ENCODE measurements around the gene NCKAP5. TPM values are rescaled to one million over a fixed set of nuclear protein-coding genes. Genes with fewer than 3 reads are reported as not detected.

Gene NCKAP5
- total and polyA plus RNA-seq, 4 donors, result 0.57 to 2.8 (median 2.4) TPM

DNA sequence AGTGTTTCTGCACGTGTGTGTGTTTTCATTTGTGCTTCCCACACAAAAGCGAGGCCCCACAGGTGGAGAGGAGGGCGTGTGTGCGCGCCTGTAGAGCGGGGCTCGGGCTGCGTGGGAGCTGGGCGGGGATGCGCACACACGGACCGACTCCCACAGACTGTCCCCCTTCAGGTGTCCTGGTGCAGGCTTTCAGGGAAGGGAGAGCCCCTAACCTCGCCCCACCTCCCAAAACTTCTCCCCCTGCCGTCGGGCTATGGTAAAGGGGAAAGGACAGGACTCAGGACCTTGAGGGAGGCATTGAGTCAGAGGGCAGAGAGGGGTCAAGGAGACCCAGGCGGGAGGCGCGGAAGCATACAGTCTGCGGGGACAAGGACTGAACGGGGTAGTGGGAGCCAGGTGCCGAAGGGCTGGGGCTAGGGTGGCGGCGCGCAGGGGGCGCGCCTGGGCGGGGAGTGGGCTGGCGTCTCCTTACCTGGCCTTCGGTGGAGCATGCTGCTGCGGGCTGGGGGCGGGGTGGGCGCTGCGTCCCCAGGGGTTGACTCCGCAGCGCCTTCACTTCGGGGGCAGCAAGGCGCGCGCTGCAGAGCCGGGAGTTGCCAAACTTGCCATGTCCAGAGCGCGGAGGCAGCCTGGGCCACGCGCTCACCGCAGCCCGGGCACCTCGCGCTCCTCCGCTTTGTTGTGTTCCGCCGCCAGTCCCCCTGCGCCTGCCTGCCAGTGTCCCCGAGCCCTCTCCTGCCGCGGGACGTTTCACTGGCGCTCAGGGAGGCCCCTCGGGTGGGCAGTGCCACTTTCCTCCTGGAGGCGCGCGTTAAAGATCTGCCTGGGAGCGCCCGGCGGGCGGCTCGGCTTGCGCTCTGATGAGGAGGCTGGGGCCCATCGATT lies 302.0 kb downstream of the NCKAP5 start:
- 9% methylated on average over 68 of the region's 68 CpGs for WGBS
- H3K9me3 ChIP-seq (ENCODE audit: control insufficient read depth in 4 of 4, low read length in 3 of 4), result no peaks in the 10 kb centered on the region
- H3K27ac ChIP-seq (ENCODE audit: low read depth in 1 of 2, low read length in 2 of 2), result no peak overlapping the region
- DNase-seq (ENCODE audit: low spot score), result no peak
- no peaks in the 10 kb centered on the region for H3K27me3 ChIP-seq (ENCODE audit: control insufficient read depth in 4 of 4, insufficient read depth in 4 of 4, low read length in 3 of 4)
- H3K4me3 ChIP-seq (ENCODE audit: low read depth in 1 of 3, low read length in 3 of 3), result peak overlapping the region; percentile 51 to 67 (median 59)
- H3K4me1 ChIP-seq (ENCODE audit: control insufficient read depth in 4 of 4, insufficient read depth in 4 of 4, low read length in 3 of 4), result peaks cover 4 to 13% (median 9%) of the 10 kb centered on the region in 4 donors
- H3K36me3 ChIP-seq (ENCODE audit: control insufficient read depth in 4 of 4, insufficient read depth in 3 of 4, low read depth in 1 of 4, low read length in 3 of 4), result no peaks in the 10 kb centered on the region
- no peak overlapping the region for H3K9ac ChIP-seq (ENCODE audit: low read depth in 1 of 2, low read length in 2 of 2)
- no peak for TF ChIP-seq HNF4G (IDR thresholded peaks at IDR 0.05)
- TF ChIP-seq GABPA (IDR thresholded peaks at IDR 0.05 in 1 of 2, conservative IDR thresholded peaks at IDR 0.05 in 1 of 2), result no peak
- TF ChIP-seq FOXA2 (IDR thresholded peaks at IDR 0.05), result no peak
- TF ChIP-seq, protein P1, sequence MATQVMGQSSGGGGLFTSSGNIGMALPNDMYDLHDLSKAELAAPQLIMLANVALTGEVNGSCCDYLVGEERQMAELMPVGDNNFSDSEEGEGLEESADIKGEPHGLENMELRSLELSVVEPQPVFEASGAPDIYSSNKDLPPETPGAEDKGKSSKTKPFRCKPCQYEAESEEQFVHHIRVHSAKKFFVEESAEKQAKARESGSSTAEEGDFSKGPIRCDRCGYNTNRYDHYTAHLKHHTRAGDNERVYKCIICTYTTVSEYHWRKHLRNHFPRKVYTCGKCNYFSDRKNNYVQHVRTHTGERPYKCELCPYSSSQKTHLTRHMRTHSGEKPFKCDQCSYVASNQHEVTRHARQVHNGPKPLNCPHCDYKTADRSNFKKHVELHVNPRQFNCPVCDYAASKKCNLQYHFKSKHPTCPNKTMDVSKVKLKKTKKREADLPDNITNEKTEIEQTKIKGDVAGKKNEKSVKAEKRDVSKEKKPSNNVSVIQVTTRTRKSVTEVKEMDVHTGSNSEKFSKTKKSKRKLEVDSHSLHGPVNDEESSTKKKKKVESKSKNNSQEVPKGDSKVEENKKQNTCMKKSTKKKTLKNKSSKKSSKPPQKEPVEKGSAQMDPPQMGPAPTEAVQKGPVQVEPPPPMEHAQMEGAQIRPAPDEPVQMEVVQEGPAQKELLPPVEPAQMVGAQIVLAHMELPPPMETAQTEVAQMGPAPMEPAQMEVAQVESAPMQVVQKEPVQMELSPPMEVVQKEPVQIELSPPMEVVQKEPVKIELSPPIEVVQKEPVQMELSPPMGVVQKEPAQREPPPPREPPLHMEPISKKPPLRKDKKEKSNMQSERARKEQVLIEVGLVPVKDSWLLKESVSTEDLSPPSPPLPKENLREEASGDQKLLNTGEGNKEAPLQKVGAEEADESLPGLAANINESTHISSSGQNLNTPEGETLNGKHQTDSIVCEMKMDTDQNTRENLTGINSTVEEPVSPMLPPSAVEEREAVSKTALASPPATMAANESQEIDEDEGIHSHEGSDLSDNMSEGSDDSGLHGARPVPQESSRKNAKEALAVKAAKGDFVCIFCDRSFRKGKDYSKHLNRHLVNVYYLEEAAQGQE (IDR thresholded peaks at IDR 0.05), result no peak
- TF ChIP-seq JUND (IDR thresholded peaks at IDR 0.05), result no peak
- TF ChIP-seq, protein P2, sequence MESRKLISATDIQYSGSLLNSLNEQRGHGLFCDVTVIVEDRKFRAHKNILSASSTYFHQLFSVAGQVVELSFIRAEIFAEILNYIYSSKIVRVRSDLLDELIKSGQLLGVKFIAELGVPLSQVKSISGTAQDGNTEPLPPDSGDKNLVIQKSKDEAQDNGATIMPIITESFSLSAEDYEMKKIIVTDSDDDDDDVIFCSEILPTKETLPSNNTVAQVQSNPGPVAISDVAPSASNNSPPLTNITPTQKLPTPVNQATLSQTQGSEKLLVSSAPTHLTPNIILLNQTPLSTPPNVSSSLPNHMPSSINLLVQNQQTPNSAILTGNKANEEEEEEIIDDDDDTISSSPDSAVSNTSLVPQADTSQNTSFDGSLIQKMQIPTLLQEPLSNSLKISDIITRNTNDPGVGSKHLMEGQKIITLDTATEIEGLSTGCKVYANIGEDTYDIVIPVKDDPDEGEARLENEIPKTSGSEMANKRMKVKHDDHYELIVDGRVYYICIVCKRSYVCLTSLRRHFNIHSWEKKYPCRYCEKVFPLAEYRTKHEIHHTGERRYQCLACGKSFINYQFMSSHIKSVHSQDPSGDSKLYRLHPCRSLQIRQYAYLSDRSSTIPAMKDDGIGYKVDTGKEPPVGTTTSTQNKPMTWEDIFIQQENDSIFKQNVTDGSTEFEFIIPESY (IDR thresholded peaks at IDR 0.05), result no peak
- TF ChIP-seq YY1 (IDR thresholded peaks at IDR 0.05), result no peak
- TF ChIP-seq SP1 (IDR thresholded peaks at IDR 0.05), result no peak
- TF ChIP-seq, protein P3, sequence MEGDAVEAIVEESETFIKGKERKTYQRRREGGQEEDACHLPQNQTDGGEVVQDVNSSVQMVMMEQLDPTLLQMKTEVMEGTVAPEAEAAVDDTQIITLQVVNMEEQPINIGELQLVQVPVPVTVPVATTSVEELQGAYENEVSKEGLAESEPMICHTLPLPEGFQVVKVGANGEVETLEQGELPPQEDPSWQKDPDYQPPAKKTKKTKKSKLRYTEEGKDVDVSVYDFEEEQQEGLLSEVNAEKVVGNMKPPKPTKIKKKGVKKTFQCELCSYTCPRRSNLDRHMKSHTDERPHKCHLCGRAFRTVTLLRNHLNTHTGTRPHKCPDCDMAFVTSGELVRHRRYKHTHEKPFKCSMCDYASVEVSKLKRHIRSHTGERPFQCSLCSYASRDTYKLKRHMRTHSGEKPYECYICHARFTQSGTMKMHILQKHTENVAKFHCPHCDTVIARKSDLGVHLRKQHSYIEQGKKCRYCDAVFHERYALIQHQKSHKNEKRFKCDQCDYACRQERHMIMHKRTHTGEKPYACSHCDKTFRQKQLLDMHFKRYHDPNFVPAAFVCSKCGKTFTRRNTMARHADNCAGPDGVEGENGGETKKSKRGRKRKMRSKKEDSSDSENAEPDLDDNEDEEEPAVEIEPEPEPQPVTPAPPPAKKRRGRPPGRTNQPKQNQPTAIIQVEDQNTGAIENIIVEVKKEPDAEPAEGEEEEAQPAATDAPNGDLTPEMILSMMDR (IDR thresholded peaks at IDR 0.05; ENCODE audit: low read depth, low read length, missing input control), result no peak
- TF ChIP-seq RAD21 (IDR thresholded peaks at IDR 0.05), result no peak
- TF ChIP-seq FOXA1 (IDR thresholded peaks at IDR 0.05), result no peak

DNA sequence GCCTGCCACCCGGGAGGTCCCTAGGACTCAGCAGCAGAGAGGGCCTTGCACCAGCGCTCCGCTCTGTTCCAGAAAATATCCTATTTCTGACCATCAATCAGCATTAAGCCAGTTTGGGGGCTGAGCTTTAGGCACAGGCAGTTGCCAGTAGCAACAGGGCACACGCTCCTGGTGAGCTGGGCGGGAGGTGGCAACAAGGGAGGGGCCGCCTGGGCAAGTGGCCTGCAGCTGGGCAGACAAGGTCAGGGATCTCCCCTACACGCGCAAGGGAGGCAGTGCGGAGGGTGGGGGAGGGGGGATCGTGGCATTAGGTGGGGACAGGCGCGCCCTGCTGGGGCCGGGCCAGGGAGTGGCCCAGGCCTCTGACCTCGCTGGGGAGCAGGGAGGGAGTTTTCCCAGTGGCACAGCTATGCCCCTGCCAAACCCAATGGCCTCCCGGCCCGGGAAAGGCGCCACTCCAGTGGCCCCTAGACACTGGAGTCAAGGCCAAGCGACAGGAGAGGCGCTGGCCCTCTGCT lies 302.8 kb downstream of the NCKAP5 start:
- DNase-seq (ENCODE audit: low spot score), result no peak
- H3K27me3 ChIP-seq (ENCODE audit: control insufficient read depth in 4 of 4, insufficient read depth in 4 of 4, low read length in 3 of 4), result no peaks in the 10 kb centered on the region
- peak overlapping the region in 2 of 3 donors; percentile 51 to 67 for H3K4me3 ChIP-seq (ENCODE audit: low read depth in 1 of 3, low read length in 3 of 3)
- peaks cover 4 to 13% (median 9%) of the 10 kb centered on the region in 4 donors for H3K4me1 ChIP-seq (ENCODE audit: control insufficient read depth in 4 of 4, insufficient read depth in 4 of 4, low read length in 3 of 4)
- peak overlapping the region in 1 of 2 donors; percentile 41 for H3K27ac ChIP-seq (ENCODE audit: low read depth in 1 of 2, low read length in 2 of 2)
- no peaks in the 10 kb centered on the region for H3K36me3 ChIP-seq (ENCODE audit: control insufficient read depth in 4 of 4, insufficient read depth in 3 of 4, low read depth in 1 of 4, low read length in 3 of 4)
- no peak overlapping the region for H3K9ac ChIP-seq (ENCODE audit: low read depth in 1 of 2, low read length in 2 of 2)
- no peak for TF ChIP-seq HNF4G (IDR thresholded peaks at IDR 0.05)
- TF ChIP-seq RXRA (IDR thresholded peaks at IDR 0.05), result peak in 1 of 2 donors; percentile 19
- WGBS, result 25% methylated on average over 19 of the region's 19 CpGs
- H3K9me3 ChIP-seq (ENCODE audit: control insufficient read depth in 4 of 4, low read length in 3 of 4), result no peaks in the 10 kb centered on the region
